Measurements from ENCODE around the gene GRPEL1. TPM values are rescaled to one million over a fixed set of nuclear protein-coding genes. Genes with fewer than 3 reads are reported as not detected.

Gene GRPEL1
- total and polyA plus RNA-seq, 9 of the 15 experiments (the other 6 are each of a cell fraction or from before 2014, with no cell fraction given) = 43.4 to 192 (median 86.6) TPM

GRCh38 chr4:7031558-7032449, 36.1 kb downstream of the GRPEL1 start (continued):
- 0 out of 2 replicates have a peak, but pooled peaks have one; percentile 13 for TF ChIP-seq PHF8 (IDR thresholded peaks at IDR 0.05; ENCODE audit: borderline replicate concordance, low read length)
- peak; percentile 36; the same call in 1 of the 2 replicates for TF ChIP-seq MXI1 (IDR thresholded peaks at IDR 0.05; ENCODE audit: low read depth, low read length)
- no peak for TF ChIP-seq FOS (IDR thresholded peaks at IDR 0.05; ENCODE audit: extremely low read depth, insufficient read length)
- TF ChIP-seq EP300 (IDR thresholded peaks at IDR 0.05; ENCODE audit: low read length) = peak; percentile 73; the same call in 1 of the 2 replicates
- peak; percentile 70; the same call in 1 of the 2 replicates for TF ChIP-seq MGA (IDR thresholded peaks at IDR 0.05)
- TF ChIP-seq DPF2 (IDR thresholded peaks at IDR 0.05) = peak; percentile 91

All from K562 (cell line).